ENCODE measurements around the gene LRRC74B. TPM values are rescaled to one million over a fixed set of nuclear protein-coding genes. Genes with fewer than 3 reads are reported as not detected.

LRRC74B gene
- total RNA-seq, 1 donor from 2014 or later, result not detected

DNA sequence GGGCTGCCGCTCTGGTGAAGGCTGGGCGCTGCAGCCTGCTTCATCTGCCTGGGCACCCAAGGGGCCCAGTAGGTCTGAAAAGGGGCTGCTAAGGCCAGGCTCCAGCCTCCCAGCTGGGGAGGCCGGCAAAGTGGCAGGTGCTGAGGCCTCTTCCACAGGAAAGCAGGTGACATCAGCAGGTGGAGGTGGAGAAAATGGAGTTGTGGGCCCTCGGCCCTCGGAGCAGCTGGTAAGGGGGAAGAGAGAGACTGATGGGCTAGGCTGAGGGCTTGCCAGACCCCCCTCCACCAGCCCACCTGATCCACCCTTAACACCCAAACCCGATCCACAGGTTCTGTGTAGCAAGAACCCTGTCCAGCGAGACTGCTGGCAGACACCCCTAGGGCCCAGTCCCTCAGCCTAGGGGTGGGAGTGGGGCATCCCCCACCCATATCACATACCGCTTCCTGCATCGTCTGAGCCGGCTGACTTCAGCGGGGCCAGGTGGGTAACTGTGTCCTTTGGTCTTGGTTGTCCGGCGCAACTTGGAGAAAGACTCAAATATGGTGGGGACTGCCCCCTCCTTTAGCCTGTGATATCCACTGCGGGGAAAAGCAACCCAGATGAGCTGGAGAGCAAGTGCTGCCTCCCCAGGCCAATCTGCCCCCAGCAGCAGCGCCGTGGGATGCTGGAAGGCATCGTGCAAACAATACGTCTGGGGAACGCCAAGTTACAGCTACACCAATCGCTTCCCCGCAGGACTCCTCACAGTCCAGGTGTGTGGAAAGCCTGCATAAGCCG lies 45.3 kb upstream of the LRRC74B start:
- H3K4me1 Mint-ChIP-seq (ENCODE audit: low read depth, unreplicated experiment), result no peaks in the 10 kb centered on the region
- no peak overlapping the region for H2AFZ ChIP-seq (ENCODE audit: low read depth, low read length)

DNA sequence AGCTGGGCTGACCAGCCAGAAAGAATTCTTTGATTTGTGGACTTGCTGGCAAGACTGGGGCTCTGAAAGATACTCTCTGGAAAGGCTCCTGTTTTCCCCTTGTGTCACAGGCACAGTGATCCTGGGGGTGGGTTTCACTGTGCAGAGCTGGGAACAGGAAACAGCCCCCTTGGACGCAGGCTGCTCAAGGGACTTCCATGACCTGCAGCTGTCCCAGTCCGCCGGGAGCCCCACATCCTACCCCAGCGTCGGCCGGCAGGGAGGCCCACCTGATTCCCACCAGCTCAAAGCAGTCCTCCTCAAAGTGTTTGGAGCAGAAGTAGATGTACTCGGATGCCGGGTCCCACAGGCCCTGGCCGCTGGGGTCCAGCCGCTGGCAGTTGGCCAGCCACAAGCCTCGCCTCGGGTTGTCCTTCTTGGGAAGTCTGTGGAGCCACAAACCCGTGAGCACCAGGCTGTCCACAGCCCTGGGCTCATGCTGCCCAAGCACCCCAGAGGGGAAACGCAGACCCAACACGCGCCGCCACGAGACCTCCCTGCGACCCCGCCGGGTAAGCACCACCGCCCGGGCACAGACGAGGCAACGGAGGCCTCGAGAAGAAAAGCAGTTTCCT lies 44.7 kb upstream of the LRRC74B start:
- Histone ChIP-seq H3K79me2 (ENCODE audit: insufficient read depth, low read length) (peaks cover 40% of the 10 kb centered on the region), H3K4me1 (ENCODE audit: insufficient read depth, low read length) (peaks cover 23% of the 10 kb centered on the region), H3K4me2 (ENCODE audit: low read length) (peak overlapping the region; percentile 96), H3K9me3 (ENCODE audit: insufficient read depth, low read depth, low read length) (no peaks in the 10 kb centered on the region), H3K36me3 (ENCODE audit: insufficient read depth, low read length) (no peaks in the 10 kb centered on the region), H3K27ac (ENCODE audit: low read depth, low read length) (peak overlapping the region; percentile 98), H3K4me3 (ENCODE audit: insufficient read depth, low read depth, low read length) (peak overlapping the region; percentile 68), H3K9ac (ENCODE audit: low read length) (peak overlapping the region; percentile 95), H2AFZ (ENCODE audit: low read depth, low read length) (peak overlapping the region; percentile 79), H3K27me3 (ENCODE audit: insufficient read depth, low read length) (no peaks in the 10 kb centered on the region), H4K20me1 (ENCODE audit: insufficient read depth, low read length) (peaks cover 27% of the 10 kb centered on the region)
- FAIRE-seq (no peak), DNase-seq (ENCODE audit: low read depth) (no peak)
- no peaks in the 10 kb centered on the region for H3K4me1 Mint-ChIP-seq (ENCODE audit: low read depth, unreplicated experiment)
- H3K36me3 Mint-ChIP-seq (ENCODE audit: low read depth, unreplicated experiment), result peaks cover 3% of the 10 kb centered on the region
- H3K9me3 Mint-ChIP-seq (ENCODE audit: unreplicated experiment), result no peaks in the 10 kb centered on the region
- no peak for TF ChIP-seq CTCF (IDR thresholded peaks at IDR 0.05; ENCODE audit: insufficient read depth, low read depth, low read length)
- TF ChIP-seq EZH2 (IDR thresholded peaks at IDR 0.05; ENCODE audit: insufficient read depth, low read length), result no peak
- H3K27me3 Mint-ChIP-seq (ENCODE audit: low read depth, unreplicated experiment), result no peaks in the 10 kb centered on the region
- H3K27ac Mint-ChIP-seq (ENCODE audit: unreplicated experiment), result peak overlapping the region; percentile 91
- H3K4me3 Mint-ChIP-seq (ENCODE audit: unreplicated experiment), result peak overlapping the region; percentile 95

More for the DNA sequence above, 45.3 kb upstream of the LRRC74B start:
- DNase-seq (ENCODE audit: low read depth), result no peak
- H3K4me1 ChIP-seq (ENCODE audit: insufficient read depth, low read length), result peaks cover 23% of the 10 kb centered on the region
- H3K36me3 ChIP-seq (ENCODE audit: insufficient read depth, low read length), result no peaks in the 10 kb centered on the region
- peaks cover 27% of the 10 kb centered on the region for H4K20me1 ChIP-seq (ENCODE audit: insufficient read depth, low read length)
- no peak for TF ChIP-seq CTCF (IDR thresholded peaks at IDR 0.05; ENCODE audit: insufficient read depth, low read depth, low read length)
- peak overlapping the region; percentile 95 for H3K9ac ChIP-seq (ENCODE audit: low read length)
- H3K79me2 ChIP-seq (ENCODE audit: insufficient read depth, low read length), result peaks cover 40% of the 10 kb centered on the region
- Mint-ChIP-seq H3K27ac (ENCODE audit: unreplicated experiment) (peak overlapping the region; percentile 72), H3K9me3 (ENCODE audit: unreplicated experiment) (no peaks in the 10 kb centered on the region), H3K27me3 (ENCODE audit: low read depth, unreplicated experiment) (no peaks in the 10 kb centered on the region), H3K4me3 (ENCODE audit: unreplicated experiment) (peak overlapping the region; percentile 95), H3K36me3 (ENCODE audit: low read depth, unreplicated experiment) (peaks cover 3% of the 10 kb centered on the region)
- peak overlapping the region; percentile 96 for H3K4me2 ChIP-seq (ENCODE audit: low read length)
- no peak overlapping the region for H3K27ac ChIP-seq (ENCODE audit: low read depth, low read length)
- H3K27me3 ChIP-seq (ENCODE audit: insufficient read depth, low read length), result no peaks in the 10 kb centered on the region
- peak overlapping the region; percentile 68 for H3K4me3 ChIP-seq (ENCODE audit: insufficient read depth, low read depth, low read length)
- FAIRE-seq, result no peak
- H3K9me3 ChIP-seq (ENCODE audit: insufficient read depth, low read depth, low read length), result no peaks in the 10 kb centered on the region
